GM12873 (cell line): ENCODE data around the gene PLBD1.

Experiments used
- CTCF ChIP-seq: IDR thresholded peaks from 2 replicates; pipeline ENCODE4 v1.5.1; 2012; ENCODE audit warnings: low read depth, mild to moderate bottlenecking, moderate library complexity, low read length, control low read depth; ENCODE audit not compliant: insufficient read depth; ENCODE audit errors: missing control alignments

The PLBD1 gene

GRCh38 chr12:14557966-14558365 is 9.7 kb downstream of the PLBD1 start:
- no peak for TF ChIP-seq CTCF

GRCh38 chr12:14554281-14555007 is 13.2 kb downstream of the PLBD1 start:
- TF ChIP-seq CTCF = no peak

- no peak for TF ChIP-seq CTCF
Measured at GRCh38 chr12:14548609-14549008, 19.1 kb downstream of the PLBD1 start.

GRCh38 chr12:14547571-14547970 is 20.1 kb downstream of the PLBD1 start:
- no peak for TF ChIP-seq CTCF

GRCh38 chr12:14545144-14546124 is 22.2 kb downstream of the PLBD1 start:
- no peak for TF ChIP-seq CTCF

GRCh38 chr12:14540801-14541462 is 26.8 kb downstream of the PLBD1 start:
- no peak for TF ChIP-seq CTCF

GRCh38 chr12:14537088-14537487 is 30.6 kb downstream of the PLBD1 start:
- TF ChIP-seq CTCF = no peak
